AG09309 (cell line): Measurements from ENCODE around the gene IL1R1.
"Not testable (repeated sequence)": the region's sequence is repeated elsewhere in the genome, so short reads cannot be mapped to it uniquely, and the experiment has no call there.

Experiments used
- DNase-seq: peaks from one replicate; pipeline ENCODE4 v3.0.0-alpha.2; 2010; ENCODE audit warnings: low read depth
- H3K4me3 ChIP-seq: 2 replicates; pipeline ENCODE4 v1.5.1; 2011; ENCODE audit warnings: mild to moderate bottlenecking, low read depth, low read length, moderate library complexity; ENCODE audit not compliant: control insufficient read depth
- TF ChIP-seq, protein P1 (sequence below): IDR thresholded peaks from 2 replicates; pipeline ENCODE4 v1.5.1; 2011; ENCODE audit warnings: mild to moderate bottlenecking, low read depth, low read length, inconsistent platforms; ENCODE audit not compliant: insufficient read depth, control insufficient read depth; ENCODE audit errors: missing control alignments

The IL1R1 gene

DNA sequence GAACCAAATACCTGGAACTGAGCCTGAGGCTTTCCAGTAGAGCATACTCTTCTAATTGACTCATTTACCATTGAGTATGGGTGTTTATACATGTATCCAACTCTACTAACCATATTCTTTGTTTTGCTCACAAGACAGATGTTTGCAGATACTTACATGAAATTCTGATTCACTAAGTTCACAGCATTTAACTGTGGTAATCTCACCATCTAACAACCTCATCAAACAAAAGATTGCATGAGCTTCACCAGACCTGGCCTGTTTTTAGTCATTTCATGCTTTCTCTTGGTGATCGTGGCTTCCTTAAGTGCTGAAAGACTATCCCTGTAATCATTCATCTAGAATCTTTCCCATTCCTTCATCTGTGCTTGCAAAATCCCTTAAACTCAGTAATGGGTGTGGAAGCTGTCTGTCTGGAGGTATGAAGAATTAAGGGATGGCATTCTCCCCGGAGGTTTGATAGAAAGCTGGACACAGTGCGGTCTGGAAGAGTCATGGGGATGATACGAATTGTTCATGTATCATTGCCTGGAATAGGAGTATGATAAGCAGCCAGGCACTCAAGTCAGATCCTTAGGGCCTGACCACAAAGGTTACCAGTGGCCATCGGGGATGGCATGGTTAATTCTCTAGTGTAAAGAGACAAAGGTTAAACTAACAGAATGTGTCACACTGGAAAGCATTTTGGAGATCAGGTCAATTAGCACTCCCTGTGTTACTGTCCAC is 42.0 kb upstream of the IL1R1 start:
- TF ChIP-seq, protein P1, sequence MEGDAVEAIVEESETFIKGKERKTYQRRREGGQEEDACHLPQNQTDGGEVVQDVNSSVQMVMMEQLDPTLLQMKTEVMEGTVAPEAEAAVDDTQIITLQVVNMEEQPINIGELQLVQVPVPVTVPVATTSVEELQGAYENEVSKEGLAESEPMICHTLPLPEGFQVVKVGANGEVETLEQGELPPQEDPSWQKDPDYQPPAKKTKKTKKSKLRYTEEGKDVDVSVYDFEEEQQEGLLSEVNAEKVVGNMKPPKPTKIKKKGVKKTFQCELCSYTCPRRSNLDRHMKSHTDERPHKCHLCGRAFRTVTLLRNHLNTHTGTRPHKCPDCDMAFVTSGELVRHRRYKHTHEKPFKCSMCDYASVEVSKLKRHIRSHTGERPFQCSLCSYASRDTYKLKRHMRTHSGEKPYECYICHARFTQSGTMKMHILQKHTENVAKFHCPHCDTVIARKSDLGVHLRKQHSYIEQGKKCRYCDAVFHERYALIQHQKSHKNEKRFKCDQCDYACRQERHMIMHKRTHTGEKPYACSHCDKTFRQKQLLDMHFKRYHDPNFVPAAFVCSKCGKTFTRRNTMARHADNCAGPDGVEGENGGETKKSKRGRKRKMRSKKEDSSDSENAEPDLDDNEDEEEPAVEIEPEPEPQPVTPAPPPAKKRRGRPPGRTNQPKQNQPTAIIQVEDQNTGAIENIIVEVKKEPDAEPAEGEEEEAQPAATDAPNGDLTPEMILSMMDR, result no peak
- no peak overlapping the region for H3K4me3 ChIP-seq
- DNase-seq, result peak; percentile 82

GRCh38 chr2:102101097-102101848 is 41.3 kb upstream of the IL1R1 start:
- no peak for DNase-seq
- TF ChIP-seq, protein P1, result no peak
- no peak overlapping the region for H3K4me3 ChIP-seq

- TF ChIP-seq, protein P1, result no peak
- DNase-seq, result no peak
- H3K4me3 ChIP-seq, result no peak overlapping the region
Observed at GRCh38 chr2:102101849-102102635, 40.5 kb upstream of the IL1R1 start.

- DNase-seq, H3K4me3 ChIP-seq: not testable (repeated sequence)
Observed at GRCh38 chr2:102102636-102102948, 40.0 kb upstream of the IL1R1 start.

GRCh38 chr2:102103284-102103683 is 39.3 kb upstream of the IL1R1 start:
- no peak for DNase-seq
- TF ChIP-seq, protein P1, result no peak

DNA sequence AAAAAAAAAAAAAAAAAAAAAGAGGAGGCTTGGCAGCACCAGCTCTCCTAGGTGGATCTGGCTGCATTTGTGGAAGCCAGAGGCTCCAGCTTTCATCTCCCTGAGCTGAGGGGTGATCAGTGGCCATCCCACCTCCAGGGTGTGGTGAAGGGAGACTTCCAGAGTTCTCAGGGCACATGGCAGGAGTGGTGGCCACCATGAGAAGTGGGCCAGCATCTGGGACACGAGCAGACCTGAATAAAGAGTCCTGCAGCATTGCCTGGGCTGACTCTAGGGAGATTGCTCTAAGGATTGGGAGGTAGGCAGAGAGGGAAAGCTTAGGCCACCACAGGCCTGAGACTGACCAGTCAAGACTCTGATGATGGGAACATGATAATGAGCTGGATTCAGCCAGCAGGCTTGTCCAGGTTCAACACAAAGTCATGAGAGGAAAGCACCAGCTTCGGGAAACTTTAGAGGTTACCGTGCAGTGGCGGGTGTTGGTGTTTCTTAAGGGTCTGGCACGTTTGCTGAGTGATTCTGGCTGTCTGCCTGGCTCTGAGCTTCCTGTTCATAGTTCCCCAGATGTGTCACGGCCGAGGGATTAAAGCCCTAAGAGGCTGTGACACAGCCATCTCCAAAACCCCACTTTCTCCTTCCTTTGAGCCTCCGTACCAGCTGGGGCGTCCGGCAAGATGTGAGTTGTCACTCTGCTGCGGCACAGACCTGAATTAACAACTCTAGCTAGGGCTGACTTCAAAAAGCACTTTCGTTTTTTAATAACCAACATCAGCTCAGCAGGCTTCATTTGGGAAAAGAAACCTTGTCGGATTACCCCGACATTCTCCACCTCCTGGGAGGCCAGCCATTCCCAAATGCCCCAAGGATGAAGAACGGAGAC is 38.3 kb upstream of the IL1R1 start:
- TF ChIP-seq, protein P1, result no peak
- peak overlapping the region; percentile 44 for H3K4me3 ChIP-seq
- DNase-seq, result peak; percentile 82

More at GRCh38 chr2:102103284-102103683, 39.3 kb upstream of the IL1R1 start:
- no peak overlapping the region for H3K4me3 ChIP-seq
